Hematopoietic multipotent progenitor cell treated with erythropoietin and hydrocortisone succinate and interleukin-3 and kit ligand, for 17 days (in vitro differentiated cells): ENCODE results near the gene MTHFD1L.
"Not testable (repeated sequence)": the region's sequence is repeated elsewhere in the genome, so short reads cannot be mapped to it uniquely, and the experiment has no call there.

Experiments
- DNase-seq: peaks from one replicate; pipeline ENCODE4 v3.0.0-alpha.2; 2015; ENCODE audit warnings: low spot score

MTHFD1L gene

DNA sequence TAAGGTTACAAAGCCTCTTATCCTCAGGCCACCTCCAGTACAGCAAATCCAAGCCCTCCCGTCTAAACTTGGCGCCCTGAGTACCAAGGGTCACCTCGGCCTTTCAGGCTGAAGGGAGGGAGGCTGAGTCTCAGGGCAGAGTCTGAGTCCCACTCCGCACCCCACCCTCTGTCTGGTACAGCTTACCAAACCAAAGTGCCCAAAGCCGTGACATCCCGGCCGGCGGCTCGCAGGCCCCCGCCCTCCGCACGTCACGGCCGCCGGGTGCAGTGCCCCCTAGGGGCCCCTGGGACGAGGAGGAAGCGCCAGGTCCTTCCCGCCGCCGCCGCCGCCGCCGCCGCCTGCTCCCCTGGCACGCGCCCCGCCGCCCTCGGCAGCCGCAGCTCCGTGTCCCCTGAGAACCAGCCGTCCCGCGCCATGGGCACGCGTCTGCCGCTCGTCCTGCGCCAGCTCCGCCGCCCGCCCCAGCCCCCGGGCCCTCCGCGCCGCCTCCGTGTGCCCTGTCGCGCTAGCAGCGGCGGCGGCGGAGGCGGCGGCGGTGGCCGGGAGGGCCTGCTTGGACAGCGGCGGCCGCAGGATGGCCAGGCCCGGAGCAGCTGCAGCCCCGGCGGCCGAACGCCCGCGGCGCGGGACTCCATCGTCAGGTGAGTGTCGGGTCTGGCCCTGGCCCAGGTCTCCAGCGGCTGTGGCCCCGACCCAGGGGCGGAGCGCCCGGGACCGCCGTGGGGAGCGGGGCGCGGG lies at the start of gene MTHFD1L:
Gene MTHFD1L, plus strand, starts transcription at position 297 of the 741 bp plus-strand sequence. Its CDS starts 121 bp downstream, at position 418.
- DNase-seq: peak; percentile 15

DNA sequence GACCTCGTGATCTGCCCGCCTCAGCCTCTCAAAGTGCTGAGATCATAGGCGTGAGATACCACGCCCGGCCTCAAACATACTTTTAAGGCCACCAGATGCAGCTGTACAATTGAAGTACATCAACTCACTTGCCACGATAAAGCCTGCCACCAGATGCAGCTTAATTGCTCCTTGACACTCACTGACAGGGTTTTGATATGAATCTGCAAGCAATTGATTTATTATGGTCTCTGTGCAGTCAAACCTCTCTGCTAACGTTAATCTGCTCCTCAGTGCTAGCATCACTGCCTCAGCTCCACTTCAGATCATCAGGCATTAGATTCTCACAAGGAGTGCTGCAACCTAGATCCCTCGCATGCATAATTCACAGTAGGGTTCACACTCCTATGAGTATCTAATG lies 48.9 kb upstream of the MTHFD1L start:
- DNase-seq: not testable (repeated sequence)

DNA sequence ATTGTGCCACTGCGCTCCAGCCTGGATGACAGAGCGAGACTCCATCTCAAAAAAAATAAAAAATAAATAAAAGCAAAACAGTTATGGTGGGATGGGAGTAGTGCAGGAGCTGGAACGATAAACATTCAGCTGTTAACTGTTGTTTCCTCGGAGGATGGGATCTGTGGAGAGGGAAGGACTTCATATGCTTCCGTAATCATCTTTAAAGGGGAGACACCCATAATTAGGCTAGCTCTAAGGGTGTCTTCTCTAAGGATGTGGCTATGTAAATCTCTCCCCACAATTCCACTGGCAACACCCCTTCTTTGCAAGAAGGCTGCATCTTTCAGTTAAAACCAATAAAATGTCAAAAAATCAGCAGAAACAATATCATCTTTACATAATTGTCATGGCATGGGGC lies 42.6 kb upstream of the MTHFD1L start:
- no peak for DNase-seq

DNA sequence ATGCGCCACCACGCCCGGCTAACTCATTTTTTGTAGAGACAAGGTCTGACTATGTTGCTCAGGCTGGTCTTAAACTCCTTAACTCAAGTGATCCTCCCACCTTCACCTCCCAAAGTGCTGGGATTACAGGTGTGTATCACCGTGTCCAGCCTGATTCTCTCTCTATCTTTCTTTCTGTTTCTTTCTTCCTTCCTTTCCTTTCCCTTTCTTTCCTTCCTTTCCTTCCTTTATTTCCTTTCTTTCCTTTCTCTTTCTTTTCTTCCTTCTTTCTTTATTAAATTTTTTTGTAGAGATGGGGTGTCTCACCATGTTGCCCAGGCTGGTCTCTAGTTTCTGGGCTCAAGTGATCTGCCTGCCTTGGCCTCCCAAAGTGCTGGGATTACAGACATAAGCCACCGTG lies 38.7 kb upstream of the MTHFD1L start:
- no peak for DNase-seq

DNA sequence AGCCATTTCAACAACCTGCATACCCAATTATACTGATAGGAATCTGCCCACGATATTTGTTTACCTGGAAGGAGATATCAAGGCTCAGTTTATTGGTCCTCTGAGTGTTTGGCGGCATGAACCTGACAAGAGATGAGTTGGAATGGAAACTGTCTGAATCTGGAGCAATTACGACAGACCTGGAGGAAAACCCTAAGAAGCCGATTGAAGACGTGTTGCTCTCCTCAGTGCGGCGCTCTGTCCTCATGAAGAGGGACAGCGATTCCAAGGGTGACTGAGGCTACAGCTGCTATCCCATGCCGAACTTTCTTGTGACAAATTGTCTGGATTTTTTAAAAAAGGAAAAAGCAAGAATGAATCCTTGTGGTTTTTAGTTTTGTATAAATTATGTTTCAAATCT lies 37.4 kb upstream of the MTHFD1L start:
- not testable (repeated sequence) for DNase-seq

DNA sequence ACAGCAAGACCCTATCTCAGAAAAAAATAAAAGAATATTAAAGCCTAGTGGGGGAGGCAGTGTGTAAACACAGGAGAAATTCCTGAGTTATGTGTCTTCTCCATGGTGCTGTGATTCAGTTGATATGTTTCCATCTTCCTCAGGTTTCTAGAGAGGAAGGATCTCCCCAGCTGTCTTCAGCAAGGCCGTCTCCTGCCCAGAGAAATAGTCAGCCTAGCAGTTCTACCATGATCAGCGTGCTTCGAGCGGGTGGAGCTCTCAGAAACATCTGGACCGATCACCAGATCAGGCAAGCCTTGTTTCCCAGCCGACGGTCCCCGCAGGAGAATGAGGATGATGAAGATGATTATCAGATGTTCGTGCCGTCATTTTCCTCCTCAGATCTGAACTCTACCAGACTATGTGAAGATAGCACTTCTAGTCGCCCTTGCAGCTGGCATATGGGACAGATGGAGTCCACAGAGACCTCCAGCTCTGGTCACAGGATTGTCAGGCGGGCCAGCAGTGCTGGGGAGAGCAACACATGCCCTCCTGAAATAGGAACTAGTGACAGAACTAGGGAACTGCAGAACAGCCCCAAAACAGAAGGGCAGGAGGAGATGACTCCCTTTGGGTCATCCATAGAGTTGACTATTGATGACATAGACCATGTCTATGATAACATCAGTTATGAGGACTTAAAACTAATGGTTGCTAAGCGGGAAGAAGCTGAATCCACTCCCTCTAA lies 34.9 kb upstream of the MTHFD1L start:
- DNase-seq: no peak

DNA sequence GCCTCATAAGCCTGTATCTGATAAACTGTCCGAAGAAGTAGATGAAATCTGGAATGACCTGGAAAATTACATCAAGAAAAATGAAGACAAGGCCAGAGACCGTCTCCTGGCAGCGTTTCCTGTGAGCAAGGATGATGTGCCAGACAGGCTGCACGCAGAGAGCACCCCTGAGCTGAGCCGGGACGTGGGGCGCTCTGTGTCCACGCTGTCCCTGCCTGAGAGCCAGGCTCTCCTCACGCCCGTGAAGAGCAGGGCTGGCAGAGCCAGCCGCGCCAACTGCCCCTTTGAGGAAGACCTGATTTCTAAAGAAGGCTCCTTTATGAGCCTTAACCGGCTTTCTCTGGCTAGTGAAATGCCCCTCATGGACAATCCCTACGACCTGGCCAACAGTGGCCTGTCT lies 33.9 kb upstream of the MTHFD1L start:
- no peak for DNase-seq

DNA sequence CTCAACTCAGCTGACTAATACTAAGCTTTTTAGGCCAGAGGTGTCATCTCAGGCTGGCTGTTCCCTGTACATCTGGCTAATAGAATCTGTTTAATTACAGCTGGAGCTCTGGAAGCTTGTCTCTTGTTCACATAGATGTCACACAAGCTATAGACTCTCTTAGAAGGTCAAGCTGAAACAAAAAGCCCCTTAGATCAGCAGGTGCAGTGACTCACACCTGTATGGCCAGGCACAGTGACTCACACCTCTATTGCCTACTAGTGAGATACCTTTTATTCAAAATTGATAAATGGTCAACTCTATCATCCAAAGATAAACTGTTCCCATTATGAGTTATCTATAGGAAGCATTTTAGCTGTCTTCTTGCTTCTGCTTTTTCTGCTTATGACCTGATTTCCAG lies 29.9 kb upstream of the MTHFD1L start:
- no peak for DNase-seq

DNA sequence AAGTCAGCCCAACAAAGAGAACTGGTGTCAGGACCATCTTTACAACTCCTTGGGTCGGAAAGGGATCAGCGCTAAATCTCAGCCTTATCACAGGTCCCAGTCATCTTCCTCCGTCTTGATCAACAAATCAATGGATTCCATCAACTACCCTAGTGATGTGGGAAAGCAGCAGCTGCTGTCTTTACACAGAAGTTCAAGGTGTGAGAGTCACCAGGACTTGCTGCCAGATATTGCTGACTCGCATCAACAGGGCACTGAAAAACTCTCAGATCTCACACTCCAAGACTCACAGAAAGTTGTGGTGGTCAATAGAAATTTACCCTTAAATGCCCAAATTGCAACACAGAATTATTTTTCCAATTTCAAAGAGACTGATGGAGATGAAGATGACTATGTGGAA lies 25.3 kb upstream of the MTHFD1L start:
- no peak for DNase-seq

DNA sequence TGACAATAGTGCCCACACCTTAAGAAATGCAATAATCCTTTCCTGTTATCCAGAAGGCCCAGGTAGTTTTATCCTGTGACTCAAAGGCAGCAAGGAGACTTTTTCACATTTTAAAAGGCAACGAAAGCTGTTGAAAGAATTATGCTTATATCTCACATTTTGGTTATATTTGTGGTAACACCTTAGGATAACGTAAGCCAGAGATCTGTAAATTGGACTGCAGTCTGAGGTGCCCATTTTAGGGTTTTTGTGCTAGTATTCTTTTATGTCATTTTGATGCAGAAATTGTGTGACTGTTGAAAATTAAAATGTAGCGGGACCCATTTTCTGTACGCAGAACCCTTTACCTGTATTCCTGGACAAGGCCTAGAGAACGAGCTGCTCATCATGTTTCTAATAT lies 24.3 kb upstream of the MTHFD1L start:
- no peak for DNase-seq

DNA sequence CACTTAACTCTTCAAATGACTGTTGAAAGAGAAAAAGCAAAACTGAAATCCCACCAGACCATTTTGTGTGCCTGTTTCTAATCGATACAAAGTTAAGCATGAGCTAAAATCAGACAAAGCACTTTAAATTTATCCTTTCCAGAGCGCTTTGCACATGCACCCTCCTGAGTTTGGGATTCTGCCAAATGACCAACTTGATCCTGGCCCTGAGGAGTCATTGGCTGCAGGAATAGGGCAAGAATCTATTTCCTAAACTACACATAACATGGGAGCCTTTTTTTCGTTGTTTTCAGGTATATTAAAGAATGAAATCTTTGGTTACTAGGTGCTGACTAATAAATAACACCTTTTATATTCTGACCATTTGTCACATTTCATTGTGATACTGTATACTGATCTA lies 23.8 kb upstream of the MTHFD1L start:
- DNase-seq: no peak

DNA sequence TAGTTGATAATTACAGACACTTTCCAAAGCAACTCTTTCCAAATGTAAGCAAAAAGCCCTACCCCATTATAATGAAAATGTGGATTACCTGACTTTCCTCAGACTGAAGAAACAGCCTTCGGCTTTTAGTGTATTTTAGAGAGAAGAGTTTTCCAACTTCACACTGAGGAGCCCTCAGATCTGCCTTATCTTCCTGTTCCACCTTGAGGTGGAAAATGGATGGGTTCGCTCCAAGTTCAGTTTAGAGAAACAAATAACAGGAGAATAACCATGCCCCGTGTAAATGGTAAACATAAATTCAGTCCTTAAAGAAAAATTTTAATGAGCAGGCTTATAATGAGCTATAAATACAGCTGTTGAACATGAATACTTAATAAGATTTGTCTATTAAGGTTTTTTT lies 21.1 kb upstream of the MTHFD1L start:
- DNase-seq: peak; percentile 12

DNA sequence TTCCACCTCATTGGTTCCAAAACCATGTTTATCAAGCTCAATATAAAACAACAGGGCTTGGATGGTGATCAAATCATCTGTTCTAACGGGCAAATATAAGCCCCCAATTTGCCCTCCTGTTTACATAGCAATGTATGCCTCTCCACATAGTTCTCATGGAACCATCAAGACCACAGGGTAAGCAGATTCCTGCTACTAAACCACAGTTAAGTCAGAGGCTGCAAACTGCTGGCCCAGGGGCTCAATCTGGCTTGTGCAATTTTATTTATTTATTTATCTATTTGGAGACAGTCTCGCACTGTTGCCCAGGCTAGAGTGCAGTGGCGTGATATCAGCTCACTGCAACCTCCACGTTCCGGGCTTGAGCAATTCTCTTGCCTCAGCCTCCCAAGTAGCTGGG lies 18.9 kb upstream of the MTHFD1L start:
- no peak for DNase-seq

DNA sequence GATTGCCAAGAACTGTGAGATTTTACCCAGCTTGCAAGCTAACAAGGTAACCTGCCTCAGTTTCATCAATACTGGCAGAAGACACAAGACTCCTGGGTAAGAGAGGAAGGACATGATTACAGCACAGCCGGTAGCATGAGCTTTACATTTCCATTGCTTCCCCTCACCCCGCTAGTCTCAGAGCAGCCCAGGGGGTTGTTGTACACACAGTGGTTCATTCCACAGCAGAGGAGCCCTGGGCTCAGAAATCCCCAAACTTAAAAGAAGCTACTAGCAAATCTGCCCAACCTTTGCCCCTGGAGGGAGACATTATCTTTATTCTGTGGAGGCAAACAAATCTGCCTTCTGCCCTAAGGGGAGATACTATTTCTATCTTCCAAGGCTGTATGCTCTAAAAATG lies 17.1 kb upstream of the MTHFD1L start:
- DNase-seq: no peak

DNA sequence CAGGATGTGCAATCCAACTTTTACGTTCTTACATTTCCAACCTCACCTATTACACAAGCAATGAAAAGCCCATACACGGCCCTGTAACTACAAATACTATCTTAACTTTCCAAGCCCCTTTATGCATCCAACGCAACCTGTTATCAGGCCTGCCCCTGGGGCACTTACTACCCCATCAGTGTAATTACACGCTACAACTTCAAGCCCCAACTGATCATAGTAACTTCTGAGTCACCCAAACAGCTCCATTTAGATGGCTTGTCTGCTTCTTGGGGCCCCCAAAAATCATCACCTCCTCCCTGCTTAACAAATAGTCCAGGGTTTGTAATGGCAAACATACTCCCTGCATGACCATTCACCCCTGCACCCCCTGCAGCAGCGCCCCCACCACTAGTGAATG lies 11.1 kb upstream of the MTHFD1L start:
- DNase-seq: not testable (repeated sequence)

DNA sequence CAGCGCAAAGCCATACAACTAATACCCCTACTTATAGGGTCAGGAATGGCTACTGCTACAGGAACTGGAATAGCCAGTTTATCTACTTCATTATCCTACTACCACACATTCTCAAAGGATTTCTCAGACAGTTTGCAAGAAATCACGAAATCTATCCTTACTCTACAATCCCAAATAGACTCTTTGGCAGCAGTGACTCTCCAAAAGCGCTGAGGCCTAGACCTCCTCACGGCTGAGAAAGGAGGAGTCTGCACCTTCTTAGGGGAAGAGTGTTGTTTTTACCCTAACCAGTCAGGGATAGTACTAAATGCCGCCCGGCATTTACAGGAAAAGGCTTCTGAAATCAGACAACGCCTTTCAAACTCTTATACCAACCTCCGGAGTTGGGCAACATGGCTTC lies 10.3 kb upstream of the MTHFD1L start:
- DNase-seq: not testable (repeated sequence)

DNA sequence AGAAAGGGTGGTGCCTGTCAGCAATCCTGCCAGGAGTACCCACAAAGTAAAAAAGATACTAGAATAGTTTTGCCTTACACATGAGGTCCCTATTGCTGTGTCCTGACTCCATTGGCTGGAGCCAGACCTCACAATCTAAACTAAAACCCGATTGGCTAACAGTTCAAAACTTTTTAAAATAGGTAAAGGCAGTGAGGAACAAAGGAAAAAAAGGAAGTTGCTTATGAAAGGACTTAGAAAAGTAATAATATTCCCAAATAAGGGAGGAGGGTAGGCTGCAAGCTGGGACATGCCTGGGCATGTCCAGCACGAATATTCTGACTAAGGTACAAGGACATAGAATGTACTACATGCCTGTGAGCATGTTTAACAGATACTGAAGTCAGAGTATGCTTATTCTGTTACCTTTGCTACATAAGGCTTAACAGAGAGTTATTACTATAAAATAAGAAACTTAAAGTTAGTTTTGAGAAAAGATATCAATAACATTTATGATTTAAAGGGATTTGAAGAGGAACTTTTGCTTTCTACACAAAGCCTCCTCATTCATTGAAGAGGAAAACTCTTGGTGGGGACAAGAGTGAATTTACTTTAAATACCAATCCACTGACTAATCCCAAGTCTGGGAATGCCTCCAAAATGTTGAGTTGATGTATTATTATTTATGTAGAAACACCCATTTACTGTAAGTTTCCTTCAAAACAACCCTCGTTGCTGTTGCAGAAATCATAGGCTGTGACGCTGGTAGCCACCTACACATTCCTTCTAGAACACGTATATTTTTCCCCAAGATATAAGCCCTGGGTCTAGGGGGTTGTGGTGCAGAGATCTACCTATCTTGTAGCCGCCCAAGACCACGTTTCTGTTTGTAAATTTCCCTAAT lies 8.2 kb upstream of the MTHFD1L start:
- no peak for DNase-seq

DNA sequence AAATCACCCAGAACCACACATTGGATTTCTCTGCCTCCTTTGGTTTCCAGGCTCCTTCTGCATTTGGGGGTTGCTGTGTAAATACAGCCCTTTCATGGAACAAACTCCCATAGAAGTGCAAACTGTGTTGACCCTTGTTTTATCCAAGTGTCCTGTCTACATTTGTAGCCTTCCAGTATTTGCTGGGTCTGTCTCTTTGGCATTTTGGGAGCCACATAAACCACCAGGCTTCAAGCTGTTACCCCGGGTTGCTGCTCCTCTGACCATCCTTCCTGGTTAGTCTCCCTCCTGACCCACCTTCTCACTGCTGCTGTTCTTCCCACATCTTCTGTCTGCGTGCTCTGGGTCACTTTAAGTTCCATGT lies 7.6 kb upstream of the MTHFD1L start:
- DNase-seq: no peak

DNA sequence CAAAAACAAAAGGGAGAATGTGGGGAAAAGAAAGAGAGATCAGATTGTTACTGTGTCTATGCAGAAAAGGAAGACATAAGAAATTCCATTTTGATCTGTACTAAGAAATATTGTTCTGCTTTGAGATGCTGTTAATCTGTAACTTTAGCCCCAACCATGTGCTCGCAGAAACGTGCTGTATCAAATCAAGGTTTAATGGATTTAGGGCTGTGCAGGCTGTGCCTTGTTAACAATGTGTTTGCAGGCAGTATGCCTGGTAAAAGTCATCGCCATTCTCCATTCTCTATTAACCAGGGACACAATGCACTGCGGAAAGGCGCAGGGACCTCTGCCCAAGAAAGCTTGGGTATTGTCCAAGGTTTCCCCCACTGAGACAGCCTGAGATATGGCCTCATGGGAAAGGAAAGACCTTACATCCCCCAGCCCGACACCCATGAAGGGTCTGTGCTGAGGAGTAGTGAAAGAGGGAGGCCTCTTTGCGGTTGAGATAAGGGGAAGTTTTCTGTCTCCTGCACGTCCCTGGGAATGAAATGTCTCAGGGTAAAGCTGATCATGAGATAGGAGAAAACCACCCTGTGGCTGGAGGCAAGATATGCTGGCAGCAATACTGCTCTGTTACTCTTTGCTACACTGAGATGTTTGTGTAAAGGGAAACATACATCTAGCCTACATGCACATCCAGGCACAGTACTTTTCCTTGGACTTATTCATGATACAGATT lies 3.9 kb upstream of the MTHFD1L start:
- DNase-seq: not testable (repeated sequence)

DNA sequence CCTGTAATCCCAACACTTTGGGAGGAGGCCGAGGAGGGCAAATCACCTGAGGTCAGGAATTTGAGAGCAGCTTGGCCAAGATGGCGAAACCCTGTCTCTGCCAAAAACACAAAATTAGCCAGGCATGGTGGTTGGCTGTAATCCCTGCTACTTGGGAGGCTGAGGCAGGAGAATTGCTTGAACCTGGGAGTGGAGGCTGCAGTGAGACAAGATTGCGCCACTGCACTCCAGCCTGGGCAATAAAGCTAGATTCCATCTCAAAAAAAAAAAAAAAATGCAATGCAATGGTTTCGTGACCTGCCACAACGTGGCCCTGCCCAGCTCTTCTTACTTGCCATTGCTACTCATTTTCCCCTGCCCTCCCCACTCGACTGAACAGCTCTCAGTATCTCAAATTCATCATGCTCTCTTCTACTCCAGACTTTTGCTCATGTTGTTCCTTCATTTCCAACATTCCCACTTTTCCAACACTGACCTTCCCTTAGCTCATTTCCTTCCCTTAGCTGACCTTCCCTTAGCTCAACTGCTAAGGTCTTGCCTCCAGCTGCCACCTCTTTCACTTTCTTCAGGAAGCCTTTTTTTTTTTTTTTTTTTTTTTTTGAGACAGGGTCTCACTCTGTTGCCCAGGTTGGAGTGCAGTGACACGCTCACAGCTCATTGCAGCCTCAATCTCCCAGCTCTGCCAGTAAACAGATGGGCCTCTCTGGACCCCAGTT lies 2.1 kb upstream of the MTHFD1L start:
- no peak for DNase-seq

DNA sequence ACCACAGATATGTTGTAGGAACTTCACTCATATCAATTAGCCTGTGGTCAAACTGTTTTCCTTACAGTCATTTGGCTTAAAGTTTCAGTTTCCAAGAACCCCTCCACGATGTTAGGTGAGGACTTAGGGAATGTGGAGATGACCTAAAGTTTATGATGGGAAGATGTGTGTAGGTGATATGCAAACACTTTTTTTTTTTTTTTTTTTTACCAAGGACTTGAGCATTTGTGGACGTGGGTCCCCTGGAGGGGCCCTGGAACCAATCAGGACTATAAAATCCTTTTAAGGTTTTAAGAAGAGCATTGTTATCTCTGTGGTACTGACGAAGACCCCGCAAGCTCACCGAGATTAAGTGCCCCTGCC lies 478 bp upstream of the MTHFD1L start:
- DNase-seq: no peak
